HUES64 (cell line): ENCODE data around the gene ZNF184.

Source experiments
- H3K27ac ChIP-seq: 2 replicates; pipeline ENCODE4 v1.7.0; 2013; ENCODE audit warnings: low read depth, low read length, inconsistent platforms
- H3K27me3 ChIP-seq: 2 replicates; pipeline ENCODE4 v1.6.1; 2013; ENCODE audit warnings: mild to moderate bottlenecking, low read length; ENCODE audit not compliant: insufficient read depth
- H3K36me3 ChIP-seq: 2 replicates; pipeline ENCODE4 v1.6.1; 2013; ENCODE audit warnings: mild to moderate bottlenecking, low read length; ENCODE audit not compliant: insufficient read depth
- H3K4me1 ChIP-seq: 2 replicates; pipeline ENCODE4 v1.6.1; 2013; ENCODE audit warnings: mild to moderate bottlenecking, low read length, moderate library complexity; ENCODE audit not compliant: insufficient read depth
- H3K4me3 ChIP-seq: 2 replicates; pipeline ENCODE4 v1.5.1; 2013; ENCODE audit warnings: mild to moderate bottlenecking, low read length, moderate library complexity
- H3K9ac ChIP-seq: 2 replicates; pipeline ENCODE4 v1.6.1; 2013; ENCODE audit warnings: mild to moderate bottlenecking, low read depth, low read length
- H3K9me3 ChIP-seq: 2 replicates; pipeline ENCODE4 v1.6.1; 2013; ENCODE audit warnings: low read depth, low read length; ENCODE audit not compliant: insufficient read depth
- WGBS: fragments of 150-250, 120-280 bp; methylation state at CpG from one replicate; pipeline ENCODE4 v1.1.7; 2013; ENCODE audit warnings: missing lambda C conversion rate; 5-methylcytosine and 5-hydroxymethylcytosine counted together

The ZNF184 gene

DNA sequence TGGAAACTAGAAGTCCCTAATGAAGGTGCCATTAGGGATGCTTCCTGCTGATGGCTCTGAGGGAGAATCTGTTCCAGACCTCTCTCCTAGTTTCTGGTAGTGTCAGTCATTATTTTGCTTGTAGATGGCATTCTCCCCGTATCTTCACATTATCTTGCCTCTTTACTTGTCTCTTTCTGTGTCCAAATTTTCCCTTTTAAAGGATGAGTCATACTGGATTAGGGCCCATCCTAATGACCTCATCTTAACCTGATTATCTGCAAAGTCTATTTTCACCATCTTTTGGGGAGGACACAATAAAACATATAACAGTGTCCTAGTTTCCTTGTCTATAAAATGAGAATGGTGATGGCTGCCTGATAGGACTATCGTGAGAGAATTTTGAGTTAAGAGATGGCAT, 57.0 kb downstream of the ZNF184 start:
- WGBS: 100% methylated on average over 1 of the region's 2 CpGs
- Histone ChIP-seq H3K4me3 (no peak overlapping the region), H3K27me3 (no peaks in the 10 kb centered on the region; the same call in 1 of the 2 replicates), H3K27ac (no peak overlapping the region), H3K4me1 (no peaks in the 10 kb centered on the region), H3K9ac (no peak overlapping the region), H3K36me3 (no peaks in the 10 kb centered on the region), H3K9me3 (peaks cover 12% of the 10 kb centered on the region; the same call in 1 of the 2 replicates)

DNA sequence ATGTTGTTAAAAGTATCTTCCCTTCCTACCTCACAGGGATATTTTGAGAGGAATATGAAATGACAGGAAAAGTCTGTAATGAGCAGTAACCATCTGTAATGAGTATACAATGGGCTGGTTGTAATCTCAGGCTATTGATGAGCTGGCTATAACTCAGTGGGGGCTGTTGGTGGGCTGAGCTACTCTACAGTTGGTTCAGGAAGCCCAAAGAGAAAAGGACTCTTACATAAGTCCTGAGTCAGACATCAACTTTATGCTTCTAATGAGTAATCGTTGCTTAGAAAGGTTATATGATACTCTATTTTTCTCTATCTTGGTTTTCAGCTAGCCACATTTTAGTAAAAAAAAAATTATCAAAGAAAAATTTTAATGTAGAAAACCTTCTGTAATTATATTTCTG, 57.9 kb downstream of the ZNF184 start:
- Histone ChIP-seq H3K9me3 (peaks cover 12% of the 10 kb centered on the region; the same call in 1 of the 2 replicates), H3K4me1 (no peaks in the 10 kb centered on the region), H3K4me3 (no peak overlapping the region), H3K27me3 (no peaks in the 10 kb centered on the region; the same call in 1 of the 2 replicates), H3K36me3 (no peaks in the 10 kb centered on the region), H3K27ac (no peak overlapping the region), H3K9ac (no peak overlapping the region)
- no CpG with 5 or more reads among the region's 1 CpG for WGBS

DNA sequence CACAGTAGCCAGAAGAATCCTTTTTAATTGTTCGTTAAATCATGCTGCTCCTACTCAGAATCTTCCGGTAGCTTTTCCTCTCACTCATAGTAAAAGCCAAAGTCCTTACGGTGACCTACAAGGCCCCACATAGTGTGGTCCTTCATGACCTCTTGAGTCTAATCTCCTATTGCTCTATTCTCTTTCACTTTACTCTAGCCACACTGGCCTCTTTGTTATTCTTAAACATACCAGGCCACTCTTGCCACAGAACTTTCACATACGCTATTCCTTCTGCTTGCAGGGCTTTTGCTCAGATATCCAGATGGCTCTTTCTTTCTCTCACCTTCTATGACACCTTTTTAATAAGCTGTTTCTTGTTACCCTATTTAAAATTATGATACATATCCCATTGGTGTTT, 58.6 kb downstream of the ZNF184 start:
- Histone ChIP-seq H3K4me1 (no peaks in the 10 kb centered on the region), H3K9ac (no peak overlapping the region), H3K4me3 (no peak overlapping the region), H3K9me3 (peaks cover 12% of the 10 kb centered on the region; the same call in 1 of the 2 replicates), H3K27ac (no peak overlapping the region), H3K36me3 (no peaks in the 10 kb centered on the region), H3K27me3 (no peaks in the 10 kb centered on the region; the same call in 1 of the 2 replicates)
- 92% methylated on average over 4 of the region's 4 CpGs for WGBS

DNA sequence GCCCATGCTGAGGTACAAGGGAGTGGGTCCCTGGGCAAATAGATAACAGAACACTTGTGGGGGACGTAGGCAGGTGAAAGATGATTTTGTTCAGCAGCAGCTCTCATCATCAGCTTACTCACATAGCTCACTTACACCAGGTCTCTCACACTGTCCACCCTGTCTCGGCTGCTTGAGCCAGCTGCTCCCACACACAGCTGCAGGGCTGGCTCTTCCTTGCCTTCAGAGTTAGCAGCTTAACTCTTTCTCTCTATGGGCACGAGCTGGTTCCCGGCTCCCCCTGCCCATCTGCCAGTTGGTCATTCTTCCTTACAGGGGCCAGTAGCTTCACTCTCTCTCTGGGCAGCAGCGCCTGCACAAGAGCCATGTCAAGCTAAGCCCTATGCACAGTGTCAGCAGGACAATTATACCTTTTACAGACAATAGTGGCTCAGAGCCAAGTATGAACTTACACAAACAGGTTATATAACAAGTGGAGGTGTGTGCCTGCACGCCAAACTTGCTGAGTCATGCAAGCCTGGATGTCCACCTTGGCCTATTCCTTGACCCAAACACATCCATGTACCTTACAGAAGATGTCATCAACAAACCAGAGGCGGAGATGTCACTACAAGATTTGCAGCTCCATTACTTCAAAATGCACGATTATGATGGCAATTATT, 65.6 kb downstream of the ZNF184 start:
- Histone ChIP-seq H3K36me3 (peaks cover 5% of the 10 kb centered on the region; the same call in 1 of the 2 replicates), H3K9me3 (peaks cover 10% of the 10 kb centered on the region), H3K4me3 (no peak overlapping the region), H3K27me3 (no peaks in the 10 kb centered on the region), H3K4me1 (no peaks in the 10 kb centered on the region), H3K27ac (no peak overlapping the region), H3K9ac (no peak overlapping the region)
- WGBS: 90% methylated on average over 7 of the region's 8 CpGs

DNA sequence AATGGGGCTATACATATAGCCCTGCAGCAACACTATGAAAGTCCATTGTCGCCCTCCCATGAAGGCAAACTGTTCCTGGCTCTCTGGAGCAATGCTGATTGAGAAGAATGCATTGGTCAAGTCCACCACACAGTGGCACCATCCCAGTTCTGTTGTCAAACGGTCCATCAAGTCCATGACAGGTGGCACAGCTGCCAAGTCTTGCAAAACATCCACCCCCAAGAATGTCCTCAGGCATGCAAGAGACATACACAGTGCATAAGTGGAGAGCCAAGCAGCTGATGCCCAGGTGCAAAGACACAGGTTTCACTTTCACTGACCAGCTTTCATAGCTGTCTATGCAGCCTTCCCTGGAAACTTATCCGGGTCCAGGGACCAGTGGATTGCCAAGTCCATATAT, 66.8 kb downstream of the ZNF184 start:
- 88% methylated on average over 3 of the region's 3 CpGs for WGBS
- H3K9ac ChIP-seq: no peak overlapping the region

DNA sequence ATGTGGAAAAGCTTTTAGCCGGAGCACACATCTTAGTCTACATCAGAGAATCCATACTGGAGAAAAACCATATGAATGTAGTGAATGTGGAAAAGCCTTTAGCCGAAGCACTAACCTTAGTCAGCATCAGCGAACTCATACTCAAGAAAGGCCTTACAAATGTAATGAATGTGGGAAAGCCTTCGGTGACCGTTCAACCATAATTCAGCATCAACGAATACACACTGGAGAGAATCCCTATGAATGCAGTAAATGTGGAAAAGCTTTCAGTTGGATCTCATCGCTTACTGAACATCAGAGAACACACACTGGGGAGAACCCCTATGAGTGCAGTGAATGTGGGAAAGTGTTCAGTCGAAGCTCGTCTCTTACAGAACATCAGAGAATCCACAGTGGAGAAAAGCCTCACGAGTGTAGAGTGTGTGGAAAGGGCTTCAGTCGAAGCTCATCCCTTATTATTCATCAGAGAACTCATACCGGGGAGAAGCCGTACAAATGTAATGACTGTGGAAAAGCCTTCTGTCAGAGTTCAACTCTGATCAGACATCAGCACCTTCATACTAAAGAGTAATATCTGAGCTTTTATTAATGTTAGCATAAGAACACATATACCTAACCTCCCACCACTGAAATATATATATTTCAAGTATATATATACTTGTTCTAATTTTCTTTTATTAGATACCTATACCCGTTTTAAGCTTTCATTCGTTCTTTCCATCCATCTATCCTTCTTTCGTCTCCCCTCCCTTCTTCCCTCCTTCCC, 71.8 kb downstream of the ZNF184 start:
- WGBS: 97% methylated on average over 15 of the region's 16 CpGs
- H3K4me1 ChIP-seq: no peaks in the 10 kb centered on the region
- no peak overlapping the region for H3K27ac ChIP-seq
- no peak overlapping the region for H3K9ac ChIP-seq
- peaks cover 57% of the 10 kb centered on the region for H3K36me3 ChIP-seq
- H3K4me3 ChIP-seq: no peak overlapping the region
- peaks cover 50% of the 10 kb centered on the region for H3K9me3 ChIP-seq
- H3K27me3 ChIP-seq: no peaks in the 10 kb centered on the region

More for the DNA sequence above, 66.8 kb downstream of the ZNF184 start:
- Histone ChIP-seq H3K27me3 (no peaks in the 10 kb centered on the region), H3K4me3 (no peak overlapping the region), H3K9me3 (peaks cover 22% of the 10 kb centered on the region), H3K4me1 (no peaks in the 10 kb centered on the region), H3K27ac (no peak overlapping the region), H3K36me3 (peaks cover 17% of the 10 kb centered on the region)
